IMR-90 (cell line): ENCODE data around the gene ADAM12. TPM values are rescaled to one million over a fixed set of nuclear protein-coding genes. Genes with fewer than 3 reads are reported as not detected.

Experiments used
- ATAC-seq: fragments of 200-7000 bp; cut with Tn5 transposase; 2 replicates; pipeline ENCODE4 v1.9.1; 2020; ENCODE audit warnings: low read depth, mild to moderate bottlenecking, moderate library complexity
- BruUV-seq: library from RNA; stranded (reverse); fragments of 400-500 nt; replicated peaks from 2 replicates; lab custom pipeline; 2021; lab: Mats Ljungman, UMichigan
- CTCF ChIA-PET: fragments of 300-600 bp; formaldehyde crosslinking; extraction: SDS; loops from one replicate; lab custom pipeline; 2021; ENCODE audit warnings: antibody characterized with exemption; lab: Yijun Ruan, JAX
- POLR2A ChIA-PET: fragments of 300-600 bp; sonication (Branson Sonifier 250); formaldehyde crosslinking; loops from one replicate; lab custom pipeline; 2022; ENCODE audit warnings: antibody characterized with exemption; ENCODE audit not compliant: unreplicated experiment; lab: Charles Lee
- DNase-seq: peaks from one replicate; pipeline ENCODE4 v3.0.0; 2013
- H2AFZ ChIP-seq: replicated peaks from 2 replicates; pipeline ENCODE3; 2013; ENCODE audit warnings: low read length, mild to moderate bottlenecking; ENCODE audit not compliant: poor library complexity
- H2AK5ac ChIP-seq: 2 replicates; pipeline ENCODE4 v1.6.1; 2013; ENCODE audit warnings: low read depth, low read length, inconsistent platforms
- H2AK9ac ChIP-seq: replicated peaks from 2 replicates; pipeline ENCODE3; 2013; ENCODE audit warnings: mild to moderate bottlenecking, low read depth, low read length, moderate library complexity; ENCODE audit not compliant: poor library complexity
- H2BK120ac ChIP-seq: 2 replicates; pipeline ENCODE4 v1.6.1; 2013; ENCODE audit warnings: low read depth, low read length, inconsistent platforms
- H2BK15ac ChIP-seq: 3 replicates; pipeline ENCODE4 v1.6.1; 2013; ENCODE audit warnings: low read depth, low read length, inconsistent platforms
- H2BK20ac ChIP-seq: 2 replicates; pipeline ENCODE4 v1.6.1; 2013; ENCODE audit warnings: low read depth, mild to moderate bottlenecking, inconsistent platforms, low read length, moderate library complexity
- H2BK5ac ChIP-seq: 2 replicates; pipeline ENCODE4 v1.6.1; 2013; ENCODE audit warnings: mild to moderate bottlenecking, low read depth, low read length, inconsistent platforms; ENCODE audit not compliant: poor library complexity, severe bottlenecking
- H3K14ac ChIP-seq: replicated peaks from 2 replicates; pipeline ENCODE4 v1.6.1; 2013; ENCODE audit warnings: low read depth, low read length, inconsistent platforms
- H3K18ac ChIP-seq: 2 replicates; pipeline ENCODE4 v1.6.1; 2013; ENCODE audit warnings: low read depth, low read length, control low read depth
- H3K23ac ChIP-seq: 2 replicates; pipeline ENCODE4 v1.6.1; 2013; ENCODE audit warnings: low read depth, low read length, inconsistent platforms
- H3K27ac ChIP-seq: 2 replicates; pipeline ENCODE4 v1.5.1; 2013; ENCODE audit warnings: mild to moderate bottlenecking, control low read depth, low read length; ENCODE audit not compliant: insufficient read depth
- H3K27me3 ChIP-seq: 2 replicates; pipeline ENCODE4 v1.6.1; 2013; ENCODE audit warnings: low read length; ENCODE audit not compliant: control insufficient read depth, insufficient read depth
- H3K36me3 ChIP-seq: 2 replicates; pipeline ENCODE4 v1.6.1; 2013; ENCODE audit warnings: low read length, mixed read lengths; ENCODE audit not compliant: control insufficient read depth, insufficient read depth
- H3K4ac ChIP-seq: 2 replicates; pipeline ENCODE4 v1.6.1; 2013; ENCODE audit warnings: low read depth, low read length, inconsistent platforms
- H3K4me1 ChIP-seq: 2 replicates; pipeline ENCODE4 v1.6.1; 2013; ENCODE audit warnings: low read length, mixed read lengths; ENCODE audit not compliant: control insufficient read depth, insufficient read depth
- H3K4me2 ChIP-seq: 2 replicates; pipeline ENCODE4 v1.6.1; 2013; ENCODE audit warnings: low read depth, mild to moderate bottlenecking, control low read depth, low read length, moderate library complexity
- H3K4me3 ChIP-seq: 2 replicates; pipeline ENCODE4 v1.5.1; 2013; ENCODE audit warnings: low read depth, mild to moderate bottlenecking, control low read depth, low read length, moderate library complexity; ENCODE audit not compliant: insufficient read depth
- H3K56ac ChIP-seq: 2 replicates; pipeline ENCODE4 v1.6.1; 2013; ENCODE audit warnings: low read length, inconsistent platforms; ENCODE audit not compliant: insufficient read depth; ENCODE audit errors: extremely low read depth
- H3K79me1 ChIP-seq, 2 experiments: 2 replicates each; pipeline ENCODE4 v1.6.1; 2013; ENCODE audit warnings: low read length in 2 of 2, inconsistent platforms in 1 of 2, low read depth in 1 of 2
- H3K9ac ChIP-seq: 2 replicates; pipeline ENCODE4 v1.6.1; 2013; ENCODE audit warnings: low read depth, low read length, control low read depth
- H3K9me1 ChIP-seq: 2 replicates; pipeline ENCODE4 v1.6.1; 2013; ENCODE audit warnings: low read length, inconsistent platforms; ENCODE audit not compliant: insufficient read depth
- H3K9me3 ChIP-seq: 2 replicates; pipeline ENCODE4 v1.6.1; 2013; ENCODE audit warnings: low read length; ENCODE audit not compliant: control insufficient read depth, insufficient read depth
- H4K20me1 ChIP-seq: 2 replicates; pipeline ENCODE4 v1.6.1; 2013; ENCODE audit warnings: low read length, inconsistent platforms; ENCODE audit not compliant: insufficient read depth
- H4K5ac ChIP-seq: 2 replicates; pipeline ENCODE4 v1.6.1; 2013; ENCODE audit warnings: mild to moderate bottlenecking, low read depth, low read length, control low read depth
- H4K8ac ChIP-seq, 2 experiments: 2 replicates each; pipeline ENCODE4 v1.6.1; 2013; ENCODE audit warnings: low read depth in 2 of 2, low read length in 2 of 2, control low read depth in 1 of 2, inconsistent platforms in 1 of 2
- H4K91ac ChIP-seq: 2 replicates; pipeline ENCODE4 v1.6.1; 2013; ENCODE audit warnings: low read depth, low read length, inconsistent platforms; ENCODE audit not compliant: insufficient read depth
- CHD1 ChIP-seq: IDR thresholded peaks from 2 replicates; pipeline ENCODE4 v1.6.1; 2012; ENCODE audit warnings: low read depth, low read length, improper control_type of control experiment
- NFE2L2 ChIP-seq: fragments of 150-350 bp; IDR thresholded peaks from 2 replicates; pipeline ENCODE4 v1.6.1; 2016; ENCODE audit warnings: low read depth, mild to moderate bottlenecking, low read length
- WGBS, 2 experiments: methylation state at CpG; one replicate each; pipeline versions ENCODE4 v1.1.5 to v1.1.7; 2013; ENCODE audit warnings: missing lambda C conversion rate in 2 of 2; ENCODE audit not compliant: insufficient read length in 1 of 2; ENCODE audit errors: extremely low coverage in 2 of 2; 5-methylcytosine and 5-hydroxymethylcytosine counted together
- dilution Hi-C: fragments of 300-500 bp; cut with HindIII; formaldehyde crosslinking; loops from one replicate; pipeline ENCODE4 v1.14.3; 2018; ENCODE audit warnings: low sequenced_read_pairs; ENCODE audit not compliant: unreplicated experiment
- in situ Hi-C: fragments of 300-500 bp; cut with MboI; formaldehyde crosslinking; loops from 3 replicates; pipeline ENCODE4 v1.14.3; 2019; ENCODE audit warnings: low sequenced_read_pairs, inconsistent platforms, mixed read lengths
- intact Hi-C: fragments of 100-400 bp; cut with micrococcal nuclease; formaldehyde crosslinking; loops from 2 replicates; pipeline ENCODE4 v1.10.0; 2022
- polyA plus RNA-seq, 3 experiments: library from polyadenylated mRNA; depleted of rRNA; stranded (reverse); fragments of >200 nt; gene quantifications; 2 replicates each; pipeline ENCODE4 v1.2.3, GENCODE V29; 2012; ENCODE audit warnings: low replicate concordance in 1 of 3
- total RNA-seq: library from RNA; depleted of rRNA; stranded (reverse); fragments of >200 nt; gene quantifications from 2 replicates; pipeline ENCODE4 v1.2.3, GENCODE V29; 2012
- TF ChIP-seq, protein P1 (sequence below): fragments of 150-350 bp; IDR thresholded peaks from 2 replicates; pipeline ENCODE4 v1.6.1; 2017; ENCODE audit warnings: mild to moderate bottlenecking, antibody characterized with exemption, low read length, low read depth

The ADAM12 gene
- total and polyA plus RNA-seq, 2 of the 4 experiments (the other 2 are of a cell fraction), result 9.6 to 10.2 TPM

- Histone ChIP-seq H2BK120ac (no peak overlapping the region), H2AK5ac (no peak overlapping the region), H2BK20ac (no peak overlapping the region), H2BK5ac (no peak overlapping the region), H2BK15ac (no peak overlapping the region), H3K9ac (no peak overlapping the region), H3K36me3 (no peaks in the 10 kb centered on the region), H3K56ac (no peak overlapping the region), H2AFZ (no peak overlapping the region), H3K27ac (no peak overlapping the region), H3K4me1 (no peaks in the 10 kb centered on the region), H4K91ac (no peak overlapping the region), H4K20me1 (no peaks in the 10 kb centered on the region), H3K4me2 (no peak overlapping the region), H3K18ac (no peak overlapping the region), H3K23ac (no peak overlapping the region), H4K8ac (no peak overlapping the region), H4K5ac (no peak overlapping the region), H3K79me1 (no peaks in the 10 kb centered on the region), H2AK9ac (no peak overlapping the region), H3K9me1 (no peaks in the 10 kb centered on the region), H3K14ac (no peak overlapping the region), H3K4ac (no peak overlapping the region), H3K4me3 (no peak overlapping the region), H3K27me3 (no peaks in the 10 kb centered on the region), H3K9me3 (peaks cover 2% of the 10 kb centered on the region)
- dilution Hi-C loops, result no loop called here
- CTCF ChIA-PET, result no interaction called here
- WGBS, 2 experiments, result 40% methylated on average over 1 of the region's 12 CpGs; no CpG with 5 or more reads in 1 of the 2 experiments
- TF ChIP-seq, protein P1, sequence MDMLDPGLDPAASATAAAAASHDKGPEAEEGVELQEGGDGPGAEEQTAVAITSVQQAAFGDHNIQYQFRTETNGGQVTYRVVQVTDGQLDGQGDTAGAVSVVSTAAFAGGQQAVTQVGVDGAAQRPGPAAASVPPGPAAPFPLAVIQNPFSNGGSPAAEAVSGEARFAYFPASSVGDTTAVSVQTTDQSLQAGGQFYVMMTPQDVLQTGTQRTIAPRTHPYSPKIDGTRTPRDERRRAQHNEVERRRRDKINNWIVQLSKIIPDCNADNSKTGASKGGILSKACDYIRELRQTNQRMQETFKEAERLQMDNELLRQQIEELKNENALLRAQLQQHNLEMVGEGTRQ, result no peak
- TF ChIP-seq NFE2L2, result no peak
- no peak for TF ChIP-seq CHD1
- ATAC-seq (no peak), DNase-seq (peak; percentile 8)
- in situ Hi-C loops, result no loop called here
- POLR2A ChIA-PET, result no interaction called here
- no TSS peak for BruUV-seq
- intact Hi-C loops, result no loop called here
These were observed 120.0 kb downstream of the ADAM12 start for GRCh38 chr10:126268013-126268920.
